Measurements from ENCODE around the gene ZNF33B. TPM values are rescaled to one million over a fixed set of nuclear protein-coding genes. Genes with fewer than 3 reads are reported as not detected.

Gene ZNF33B
- total and polyA plus RNA-seq, 7 donors = 2.2 to 10.6 (median 5.1) TPM

GRCh38 chr10:42598249-42598873, 40.0 kb downstream of the ZNF33B start:
- intact Hi-C loops (cut with DNase I) = no loop called here
- H3K4me3 ChIP-seq = no peak overlapping the region
- no peaks in the 10 kb centered on the region for H3K4me1 ChIP-seq
- DNase-seq (no peak), ATAC-seq (no peak)
- no peaks in the 10 kb centered on the region for H3K27me3 ChIP-seq (ENCODE audit: insufficient read depth in 3 of 3, low read length in 2 of 3)
- peaks cover 0 to 24% of the 10 kb centered on the region in 2 donors for H3K36me3 ChIP-seq (ENCODE audit: insufficient read depth in 1 of 2, low read depth in 1 of 2)
- TF ChIP-seq CTCF (IDR thresholded peaks at IDR 0.05) = no peak
- no peak overlapping the region for H3K27ac ChIP-seq
- WGBS, 3 donors = 73 to 81% (median 74%) methylated on average over 4 of the region's 4 CpGs
- H3K9me3 ChIP-seq = peaks cover 10% of the 10 kb centered on the region

GRCh38 chr10:42596196-42596595, 42.2 kb downstream of the ZNF33B start:
- Histone ChIP-seq H3K4me1 (no peaks in the 10 kb centered on the region), H3K27me3 (ENCODE audit: insufficient read depth in 3 of 3, low read length in 2 of 3) (no peaks in the 10 kb centered on the region)

GRCh38 chr10:42594246-42594650, 44.1 kb downstream of the ZNF33B start:
- intact Hi-C loops (cut with DNase I) = no loop called here
- Histone ChIP-seq H3K27ac (no peak overlapping the region), H3K4me1 (no peaks in the 10 kb centered on the region), H3K27me3 (ENCODE audit: insufficient read depth in 3 of 3, low read length in 2 of 3) (no peaks in the 10 kb centered on the region), H3K36me3 (ENCODE audit: insufficient read depth in 1 of 2, low read depth in 1 of 2) (peaks cover 2 to 41% of the 10 kb centered on the region in 2 donors), H3K4me3 (no peak overlapping the region), H3K9me3 (peaks cover 20% of the 10 kb centered on the region)
- 73 to 85% (median 76%) methylated on average over 5 of the region's 5 CpGs for WGBS, 3 donors
- DNase-seq (no peak), ATAC-seq (no peak)
- TF ChIP-seq CTCF (IDR thresholded peaks at IDR 0.05) = no peak

More at GRCh38 chr10:42596196-42596595, 42.2 kb downstream of the ZNF33B start:
- no peak overlapping the region for H3K4me3 ChIP-seq
- peaks cover 2 to 43% of the 10 kb centered on the region in 2 donors for H3K36me3 ChIP-seq (ENCODE audit: insufficient read depth in 1 of 2, low read depth in 1 of 2)
- H3K9me3 ChIP-seq = peaks cover 20% of the 10 kb centered on the region
- DNase-seq (no peak), ATAC-seq (no peak)
- TF ChIP-seq CTCF (IDR thresholded peaks at IDR 0.05) = no peak
- no peak overlapping the region for H3K27ac ChIP-seq
- intact Hi-C loops (cut with DNase I) = no loop called here

- no peak overlapping the region for H3K4me3 ChIP-seq
- peaks cover 20% of the 10 kb centered on the region for H3K9me3 ChIP-seq
- no peaks in the 10 kb centered on the region for H3K4me1 ChIP-seq
- H3K27ac ChIP-seq = no peak overlapping the region
- no peak for DNase-seq
- intact Hi-C loops (cut with DNase I) = no loop called here
- no peaks in the 10 kb centered on the region for H3K27me3 ChIP-seq (ENCODE audit: insufficient read depth in 3 of 3, low read length in 2 of 3)
- no peak for ATAC-seq
- TF ChIP-seq CTCF (IDR thresholded peaks at IDR 0.05) = no peak
- H3K36me3 ChIP-seq (ENCODE audit: insufficient read depth in 1 of 2, low read depth in 1 of 2) = peaks cover 2 to 45% of the 10 kb centered on the region in 2 donors
- 92 to 100% (median 94%) methylated on average over 1 of the region's 1 CpG for WGBS, 3 donors
Measured at GRCh38 chr10:42593284-42593683, 45.1 kb downstream of the ZNF33B start.

DNA sequence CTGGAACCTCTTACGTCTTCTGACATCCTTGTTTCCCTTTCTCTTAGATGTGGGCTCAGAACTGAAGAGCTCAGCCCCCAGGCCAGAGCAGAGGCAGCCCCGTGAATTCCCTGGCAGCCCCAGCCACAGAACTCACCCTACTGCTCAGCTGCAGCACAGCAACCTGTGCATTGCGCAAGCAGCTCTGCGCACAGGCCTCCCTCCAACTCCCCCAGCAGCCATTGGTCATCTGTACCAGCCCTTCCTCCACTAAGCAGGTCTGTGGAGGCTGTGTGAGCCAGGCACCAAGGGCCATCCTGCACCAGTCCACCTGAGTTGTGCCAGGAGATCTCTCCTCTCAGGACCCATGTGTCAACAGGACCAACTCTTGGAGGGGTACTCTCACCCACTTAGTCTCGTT, 54.5 kb downstream of the ZNF33B start:
- no peak for ATAC-seq
- intact Hi-C loops (cut with DNase I) = no loop called here
- DNase-seq = no peak
- no peak for TF ChIP-seq CTCF (IDR thresholded peaks at IDR 0.05)
- H3K27ac ChIP-seq = no peak overlapping the region
- WGBS, 3 donors = 80 to 92% (median 85%) methylated on average over 5 of the region's 5 CpGs
- H3K4me1 ChIP-seq = no peaks in the 10 kb centered on the region
- no peaks in the 10 kb centered on the region for H3K27me3 ChIP-seq (ENCODE audit: insufficient read depth in 3 of 3, low read length in 2 of 3)
- no peak overlapping the region for H3K4me3 ChIP-seq
- H3K9me3 ChIP-seq = no peaks in the 10 kb centered on the region
- H3K36me3 ChIP-seq (ENCODE audit: insufficient read depth in 1 of 2, low read depth in 1 of 2) = peaks cover 0 to 11% of the 10 kb centered on the region in 2 donors
